A673 (cell line): Measurements from ENCODE around the gene SBF2.

Source experiments
- CTCF ChIP-seq: fragments of 300-800, 200-600 bp; sonication (generic); conservative IDR thresholded peaks from 2 replicates; pipeline ENCODE4 v1.5.1; 2017; ENCODE audit warnings: low read depth, mild to moderate bottlenecking, antibody characterized with exemption, low read length, moderate library complexity, mixed read lengths
- EZH2 ChIP-seq: fragments of 200-600 bp; sonication (generic); IDR thresholded peaks from 2 replicates; pipeline ENCODE4 v1.6.1; 2017; ENCODE audit warnings: borderline replicate concordance, low read depth, mild to moderate bottlenecking, mixed read lengths, antibody characterized with exemption, low read length; ENCODE audit not compliant: poor library complexity, severe bottlenecking

GRCh38 chr11:9878936-9879335, 415.1 kb downstream of the SBF2 start:
- no peak for TF ChIP-seq CTCF
- TF ChIP-seq EZH2 = no peak
